Endothelial cell of umbilical vein (primary cell): ENCODE results near the gene RNU1-1.
A peak's percentile ranks its signal among the peaks of the same experiment; 100 is the strongest.
"Not testable (repeated sequence)": the region's sequence is repeated elsewhere in the genome, so short reads cannot be mapped to it uniquely, and the experiment has no call there.

ENCODE experiments used
- EZH2 ChIP-seq: IDR thresholded peaks from 2 replicates; pipeline ENCODE4 v1.6.1; 2012; ENCODE audit warnings: borderline replicate concordance, low read depth, mild to moderate bottlenecking, moderate library complexity, low read length, inconsistent platforms; ENCODE audit not compliant: severe bottlenecking
- POLR2A ChIP-seq: IDR thresholded peaks from 2 replicates; pipeline ENCODE4 v1.6.1; 2012; ENCODE audit warnings: low read depth, mild to moderate bottlenecking, control low read depth, low read length
- TF ChIP-seq, protein P1 (sequence below), 2 donors: IDR thresholded peaks; 1 replicate in 1 of 2; 2 replicates in 1 of 2; pipeline ENCODE4 v1.5.1; 2011; ENCODE audit warnings: low read length in 2 of 2, mild to moderate bottlenecking in 2 of 2, moderate library complexity in 2 of 2, control low read depth in 1 of 2, inconsistent platforms in 1 of 2, low read depth in 1 of 2; ENCODE audit not compliant: insufficient read depth in 1 of 2; ENCODE audit errors: extremely low read depth in 1 of 2
- TF ChIP-seq, protein P2 (sequence below): IDR thresholded peaks from 2 replicates; pipeline ENCODE4 v1.6.1; 2011; ENCODE audit not compliant: insufficient read depth, insufficient read length

DNA sequence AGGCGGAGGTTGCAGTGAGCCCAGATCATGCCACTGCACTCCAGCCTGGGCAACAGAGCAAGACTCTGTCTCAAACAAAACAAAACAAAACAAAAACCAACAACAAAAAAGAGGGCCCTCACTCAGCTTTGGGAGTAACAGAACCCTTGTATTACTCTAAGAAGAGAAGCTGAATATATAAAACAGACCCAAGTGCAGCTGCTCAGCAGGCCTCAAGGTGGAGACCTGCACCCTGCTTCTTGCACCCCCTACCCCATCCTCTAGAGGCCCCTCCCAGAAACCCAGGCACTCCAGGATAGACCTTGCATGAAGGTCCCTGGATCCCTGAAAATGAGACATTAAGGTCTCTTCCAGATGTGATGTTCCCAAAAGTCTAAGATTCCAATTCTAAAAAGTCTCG is 39.2 kb downstream of the RNU1-1 start:
- TF ChIP-seq, protein P1, sequence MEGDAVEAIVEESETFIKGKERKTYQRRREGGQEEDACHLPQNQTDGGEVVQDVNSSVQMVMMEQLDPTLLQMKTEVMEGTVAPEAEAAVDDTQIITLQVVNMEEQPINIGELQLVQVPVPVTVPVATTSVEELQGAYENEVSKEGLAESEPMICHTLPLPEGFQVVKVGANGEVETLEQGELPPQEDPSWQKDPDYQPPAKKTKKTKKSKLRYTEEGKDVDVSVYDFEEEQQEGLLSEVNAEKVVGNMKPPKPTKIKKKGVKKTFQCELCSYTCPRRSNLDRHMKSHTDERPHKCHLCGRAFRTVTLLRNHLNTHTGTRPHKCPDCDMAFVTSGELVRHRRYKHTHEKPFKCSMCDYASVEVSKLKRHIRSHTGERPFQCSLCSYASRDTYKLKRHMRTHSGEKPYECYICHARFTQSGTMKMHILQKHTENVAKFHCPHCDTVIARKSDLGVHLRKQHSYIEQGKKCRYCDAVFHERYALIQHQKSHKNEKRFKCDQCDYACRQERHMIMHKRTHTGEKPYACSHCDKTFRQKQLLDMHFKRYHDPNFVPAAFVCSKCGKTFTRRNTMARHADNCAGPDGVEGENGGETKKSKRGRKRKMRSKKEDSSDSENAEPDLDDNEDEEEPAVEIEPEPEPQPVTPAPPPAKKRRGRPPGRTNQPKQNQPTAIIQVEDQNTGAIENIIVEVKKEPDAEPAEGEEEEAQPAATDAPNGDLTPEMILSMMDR (IDR thresholded peaks at IDR 0.05; ENCODE audit: extremely low read depth in 1 of 2, insufficient read depth in 1 of 2, low read depth in 1 of 2, low read length in 2 of 2) = peak in 1 of 2 donors; percentile 4
- not testable (repeated sequence) for TF ChIP-seq POLR2A, EZH2
- TF ChIP-seq, protein P2, sequence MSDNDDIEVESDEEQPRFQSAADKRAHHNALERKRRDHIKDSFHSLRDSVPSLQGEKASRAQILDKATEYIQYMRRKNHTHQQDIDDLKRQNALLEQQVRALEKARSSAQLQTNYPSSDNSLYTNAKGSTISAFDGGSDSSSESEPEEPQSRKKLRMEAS = not testable (repeated sequence)
